ENCODE results near the gene CTBP1.

Gene CTBP1

GRCh38 chr4:1234309-1234695 lies 14.6 kb downstream of the CTBP1 start:
- H3K4me1 ChIP-seq (ENCODE audit: control insufficient read depth, insufficient read depth, low read length), result peaks cover 16% of the 10 kb centered on the region
- no peak overlapping the region for H3K9ac ChIP-seq (ENCODE audit: low read depth, low read length)
- peaks cover 84% of the 10 kb centered on the region for H3K36me3 ChIP-seq (ENCODE audit: insufficient read depth, low read length)
- no peaks in the 10 kb centered on the region for H3K27me3 ChIP-seq (ENCODE audit: control insufficient read depth, insufficient read depth, low read length)
- no peaks in the 10 kb centered on the region for H3K9me3 ChIP-seq (replicated peaks; ENCODE audit: low read length)
- no peak overlapping the region for H3K4me3 ChIP-seq (ENCODE audit: low read length)
- no peak overlapping the region for H3K4me2 ChIP-seq (ENCODE audit: low read length)

DNA sequence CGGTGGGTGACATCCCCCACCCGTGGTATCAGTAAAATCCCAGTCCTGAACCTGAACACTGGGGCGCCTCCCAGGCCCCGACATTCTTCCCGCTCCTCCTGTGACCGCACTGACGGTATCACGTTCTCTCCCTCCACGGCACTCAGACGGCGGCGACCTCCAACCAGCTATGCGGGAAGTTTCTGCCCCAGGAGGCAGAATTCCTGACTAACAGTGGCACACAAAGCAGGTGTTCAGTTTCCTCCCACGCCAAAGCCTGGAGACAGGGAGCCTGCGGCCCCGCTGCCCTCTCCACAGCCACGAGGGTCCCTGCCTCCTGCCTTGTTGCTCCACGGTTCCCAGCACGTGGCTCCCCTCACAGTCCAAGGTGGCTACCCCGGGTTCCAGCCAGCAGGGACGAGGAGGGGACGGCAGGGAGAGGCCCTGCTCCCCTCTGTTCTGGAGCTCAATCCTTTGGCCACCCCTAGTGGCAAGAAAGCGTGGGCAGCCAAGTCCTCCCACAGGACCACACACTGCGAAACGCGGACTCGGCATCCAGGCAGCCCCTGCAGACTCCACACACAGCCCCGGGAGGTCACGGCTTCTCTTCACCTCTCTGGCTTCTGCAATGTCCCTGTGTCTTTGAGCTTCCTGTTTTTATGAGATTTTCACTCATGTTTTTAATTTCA lies 15.2 kb downstream of the CTBP1 start:
- Histone ChIP-seq H3K4me3 (ENCODE audit: low read length) (no peak overlapping the region), H3K4me2 (ENCODE audit: low read length) (no peak overlapping the region), H3K9ac (ENCODE audit: low read depth, low read length) (no peak overlapping the region), H3K9me3 (replicated peaks; ENCODE audit: low read length) (no peaks in the 10 kb centered on the region), H3K4me1 (ENCODE audit: control insufficient read depth, insufficient read depth, low read length) (peaks cover 11% of the 10 kb centered on the region), H3K36me3 (ENCODE audit: insufficient read depth, low read length) (peaks cover 81% of the 10 kb centered on the region), H3K27me3 (ENCODE audit: control insufficient read depth, insufficient read depth, low read length) (no peaks in the 10 kb centered on the region)

DNA sequence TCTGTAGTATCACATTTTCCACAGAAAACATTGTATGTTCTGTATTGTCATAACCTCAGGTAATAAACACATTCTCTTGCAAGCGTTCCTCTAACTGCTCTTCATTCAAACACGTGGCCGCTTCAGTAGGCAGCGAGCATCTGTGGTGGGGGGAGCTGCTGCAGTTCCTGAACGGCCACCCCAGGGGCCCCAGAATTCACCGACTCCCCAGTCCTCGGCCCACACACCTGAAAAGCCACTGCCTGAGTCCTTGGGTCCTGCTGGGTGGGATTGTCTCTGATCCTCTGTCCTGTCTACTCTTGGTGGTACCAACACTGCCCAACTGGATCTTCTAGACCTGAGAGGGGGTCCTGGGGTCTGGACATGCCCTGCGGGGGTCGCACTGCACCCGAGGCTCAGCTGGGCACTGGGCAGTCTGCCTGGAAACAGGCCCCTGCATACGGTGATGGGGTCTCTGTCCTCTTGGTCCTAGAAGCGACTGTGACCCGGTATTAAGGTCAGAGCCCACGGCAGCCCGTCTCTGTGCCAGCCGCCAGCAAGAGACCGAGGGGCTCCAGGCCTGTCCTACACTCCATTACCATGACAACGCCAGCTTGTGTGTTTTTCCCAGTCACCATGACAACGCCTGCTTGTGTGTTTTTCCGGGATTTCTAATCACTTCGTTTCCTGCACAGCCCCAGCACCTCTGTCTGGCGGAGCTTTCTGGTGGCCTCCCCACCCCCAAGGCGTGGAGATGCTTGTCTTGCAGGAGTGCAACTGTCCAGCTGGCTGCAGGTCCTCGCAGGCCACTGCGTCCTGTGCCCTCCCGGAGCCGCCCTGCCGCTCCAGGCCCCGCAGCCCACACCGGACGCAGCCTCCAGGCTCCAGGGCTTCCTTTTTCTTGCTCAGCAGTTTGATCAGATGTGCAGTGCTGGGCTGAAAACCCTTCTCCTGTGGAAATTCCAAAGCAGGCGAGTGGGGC lies 16.0 kb downstream of the CTBP1 start:
- H3K9ac ChIP-seq (ENCODE audit: low read depth, low read length), result no peak overlapping the region
- no peaks in the 10 kb centered on the region for H3K9me3 ChIP-seq (replicated peaks; ENCODE audit: low read length)
- H3K27me3 ChIP-seq (ENCODE audit: control insufficient read depth, insufficient read depth, low read length), result no peaks in the 10 kb centered on the region
- H3K4me2 ChIP-seq (ENCODE audit: low read length), result no peak overlapping the region
- H3K36me3 ChIP-seq (ENCODE audit: insufficient read depth, low read length), result peaks cover 78% of the 10 kb centered on the region
- H3K4me1 ChIP-seq (ENCODE audit: control insufficient read depth, insufficient read depth, low read length), result peaks cover 11% of the 10 kb centered on the region
- no peak overlapping the region for H3K4me3 ChIP-seq (ENCODE audit: low read length)

GRCh38 chr4:1231637-1232360 lies 17.1 kb downstream of the CTBP1 start:
- Histone ChIP-seq H3K27me3 (ENCODE audit: control insufficient read depth, insufficient read depth, low read length) (no peaks in the 10 kb centered on the region), H3K9me3 (replicated peaks; ENCODE audit: low read length) (no peaks in the 10 kb centered on the region), H3K4me3 (ENCODE audit: low read length) (no peak overlapping the region), H3K4me2 (ENCODE audit: low read length) (no peak overlapping the region), H3K4me1 (ENCODE audit: control insufficient read depth, insufficient read depth, low read length) (peaks cover 11% of the 10 kb centered on the region), H3K36me3 (ENCODE audit: insufficient read depth, low read length) (peaks cover 80% of the 10 kb centered on the region), H3K9ac (ENCODE audit: low read depth, low read length) (no peak overlapping the region)

GRCh38 chr4:1230971-1231636 lies 17.8 kb downstream of the CTBP1 start:
- no peaks in the 10 kb centered on the region for H3K9me3 ChIP-seq (replicated peaks; ENCODE audit: low read length)
- H3K4me2 ChIP-seq (ENCODE audit: low read length), result no peak overlapping the region
- H3K4me1 ChIP-seq (ENCODE audit: control insufficient read depth, insufficient read depth, low read length), result peaks cover 11% of the 10 kb centered on the region
- no peak overlapping the region for H3K4me3 ChIP-seq (ENCODE audit: low read length)
- peaks cover 81% of the 10 kb centered on the region for H3K36me3 ChIP-seq (ENCODE audit: insufficient read depth, low read length)
- H3K27me3 ChIP-seq (ENCODE audit: control insufficient read depth, insufficient read depth, low read length), result no peaks in the 10 kb centered on the region
- H3K9ac ChIP-seq (ENCODE audit: low read depth, low read length), result no peak overlapping the region

- Histone ChIP-seq H3K36me3 (ENCODE audit: insufficient read depth, low read length) (peaks cover 81% of the 10 kb centered on the region), H3K9ac (ENCODE audit: low read depth, low read length) (no peak overlapping the region), H3K4me1 (ENCODE audit: control insufficient read depth, insufficient read depth, low read length) (peaks cover 11% of the 10 kb centered on the region), H3K4me2 (ENCODE audit: low read length) (no peak overlapping the region), H3K27me3 (ENCODE audit: control insufficient read depth, insufficient read depth, low read length) (no peaks in the 10 kb centered on the region), H3K9me3 (replicated peaks; ENCODE audit: low read length) (no peaks in the 10 kb centered on the region), H3K4me3 (ENCODE audit: low read length) (no peak overlapping the region)
Measured at GRCh38 chr4:1230316-1230715, 18.6 kb downstream of the CTBP1 start.

- Histone ChIP-seq H3K4me3 (ENCODE audit: low read length) (no peak overlapping the region), H3K9ac (ENCODE audit: low read depth, low read length) (no peak overlapping the region), H3K4me2 (ENCODE audit: low read length) (no peak overlapping the region)
Measured at GRCh38 chr4:1229117-1229849, 19.6 kb downstream of the CTBP1 start.

DNA sequence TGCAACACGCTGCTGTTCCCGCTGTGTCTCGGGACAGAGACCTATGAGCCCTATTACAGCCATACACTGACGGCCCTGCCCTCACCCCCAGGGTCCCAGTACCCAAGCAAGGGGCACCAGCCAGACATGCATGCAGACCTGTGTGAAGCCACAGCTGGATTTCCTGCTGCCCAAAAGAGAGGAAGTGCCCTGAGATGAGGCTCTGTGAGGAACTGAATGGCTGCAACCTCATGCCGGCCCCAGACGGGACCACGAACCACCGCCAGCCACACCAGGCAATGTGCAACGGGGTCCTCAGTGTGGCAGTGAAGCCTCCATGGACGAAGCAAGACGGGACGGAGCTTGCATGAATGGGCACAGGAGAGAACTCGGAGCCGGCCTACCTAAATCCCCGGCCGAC lies 21.1 kb downstream of the CTBP1 start:
- Histone ChIP-seq H3K4me1 (ENCODE audit: control insufficient read depth, insufficient read depth, low read length) (no peaks in the 10 kb centered on the region), H3K4me3 (ENCODE audit: low read length) (no peak overlapping the region), H3K27me3 (ENCODE audit: control insufficient read depth, insufficient read depth, low read length) (no peaks in the 10 kb centered on the region), H3K36me3 (ENCODE audit: insufficient read depth, low read length) (peaks cover 75% of the 10 kb centered on the region), H3K9me3 (replicated peaks; ENCODE audit: low read length) (no peaks in the 10 kb centered on the region), H3K4me2 (ENCODE audit: low read length) (no peak overlapping the region), H3K9ac (ENCODE audit: low read depth, low read length) (no peak overlapping the region)

More at GRCh38 chr4:1229117-1229849, 19.6 kb downstream of the CTBP1 start:
- no peaks in the 10 kb centered on the region for H3K9me3 ChIP-seq (replicated peaks; ENCODE audit: low read length)
- H3K36me3 ChIP-seq (ENCODE audit: insufficient read depth, low read length), result peaks cover 81% of the 10 kb centered on the region
- H3K27me3 ChIP-seq (ENCODE audit: control insufficient read depth, insufficient read depth, low read length), result no peaks in the 10 kb centered on the region
- H3K4me1 ChIP-seq (ENCODE audit: control insufficient read depth, insufficient read depth, low read length), result peaks cover 5% of the 10 kb centered on the region

DNA sequence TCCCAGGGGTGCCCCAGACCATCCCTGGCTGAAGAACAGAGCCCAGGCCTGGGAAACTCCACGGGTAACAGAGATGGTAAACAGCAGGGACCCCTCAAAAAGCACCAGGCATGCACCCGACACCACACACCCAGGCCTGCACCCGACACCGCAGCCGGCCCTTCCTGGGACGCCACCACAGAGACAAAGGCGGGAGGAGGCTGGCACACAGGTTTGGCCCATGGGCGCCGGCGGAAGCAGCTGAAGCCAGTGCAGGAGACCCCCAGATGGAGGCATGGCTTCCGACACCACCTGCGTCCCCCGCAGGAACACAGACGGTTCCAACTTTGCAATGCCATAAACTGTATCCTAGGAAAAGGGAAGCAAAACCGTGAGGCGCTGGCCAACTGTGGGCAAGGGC lies 22.3 kb downstream of the CTBP1 start:
- H3K4me2 ChIP-seq (ENCODE audit: low read length), result no peak overlapping the region
- no peak overlapping the region for H3K9ac ChIP-seq (ENCODE audit: low read depth, low read length)
- H3K9me3 ChIP-seq (replicated peaks; ENCODE audit: low read length), result no peaks in the 10 kb centered on the region
- no peaks in the 10 kb centered on the region for H3K4me1 ChIP-seq (ENCODE audit: control insufficient read depth, insufficient read depth, low read length)
- H3K4me3 ChIP-seq (ENCODE audit: low read length), result no peak overlapping the region
- no peaks in the 10 kb centered on the region for H3K27me3 ChIP-seq (ENCODE audit: control insufficient read depth, insufficient read depth, low read length)
- peaks cover 73% of the 10 kb centered on the region for H3K36me3 ChIP-seq (ENCODE audit: insufficient read depth, low read length)

DNA sequence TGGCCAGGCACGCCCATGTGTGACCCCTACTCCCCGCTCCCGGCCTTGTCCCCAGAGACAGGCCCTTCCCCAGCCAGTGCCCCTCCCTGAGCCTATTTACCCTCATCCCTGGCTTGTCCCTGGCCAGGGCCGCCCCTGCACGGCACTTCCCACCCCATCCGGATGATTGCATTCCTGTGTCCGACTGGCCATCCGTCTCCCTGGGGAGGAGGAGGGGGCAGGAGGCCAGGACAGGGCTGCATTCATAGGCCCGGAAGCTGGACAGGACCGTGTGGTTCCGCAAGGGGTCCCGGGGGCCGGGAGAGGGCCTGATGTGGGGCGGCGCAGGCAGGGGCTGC lies 22.8 kb downstream of the CTBP1 start:
- Histone ChIP-seq H3K27me3 (ENCODE audit: control insufficient read depth, insufficient read depth, low read length) (no peaks in the 10 kb centered on the region), H3K4me3 (ENCODE audit: low read length) (no peak overlapping the region), H3K36me3 (ENCODE audit: insufficient read depth, low read length) (peaks cover 73% of the 10 kb centered on the region)

More for the DNA sequence above, 22.8 kb downstream of the CTBP1 start:
- H3K4me1 ChIP-seq (ENCODE audit: control insufficient read depth, insufficient read depth, low read length), result no peaks in the 10 kb centered on the region
- no peak overlapping the region for H3K9ac ChIP-seq (ENCODE audit: low read depth, low read length)
- no peaks in the 10 kb centered on the region for H3K9me3 ChIP-seq (replicated peaks; ENCODE audit: low read length)
- H3K4me2 ChIP-seq (ENCODE audit: low read length), result no peak overlapping the region

All from skeletal muscle satellite cell (primary cell).